Progenitor cell of endocrine pancreas (in vitro differentiated cells): ENCODE results near the gene ITIH3. TPM values are rescaled to one million over a fixed set of nuclear protein-coding genes. Genes with fewer than 3 reads are reported as not detected.
A peak's percentile ranks its signal among the peaks of the same experiment; 100 is the strongest.

Source experiments
- DNase-seq: peaks from one replicate; pipeline ENCODE4 v3.0.0; 2021; ENCODE audit warnings: low spot score; ENCODE audit not compliant: unreplicated experiment
- H3K27ac Mint-ChIP-seq: 2 replicates; pipeline ENCODE4 v1.8.0; 2021; ENCODE audit warnings: mild to moderate bottlenecking, moderate library complexity, mixed read lengths
- H3K27me3 Mint-ChIP-seq: 2 replicates; pipeline ENCODE4 v1.8.0; 2021; ENCODE audit warnings: mixed read lengths
- H3K36me3 Mint-ChIP-seq: 2 replicates; pipeline ENCODE4 v1.8.0; 2022; ENCODE audit warnings: mixed read lengths; ENCODE audit not compliant: insufficient read depth
- H3K4me1 Mint-ChIP-seq: 2 replicates; pipeline ENCODE4 v1.8.0; 2021; ENCODE audit warnings: low read depth, mixed read lengths
- H3K4me3 Mint-ChIP-seq: 2 replicates; pipeline ENCODE4 v1.8.0; 2021; ENCODE audit warnings: low read depth, mild to moderate bottlenecking, moderate library complexity, mixed read lengths
- H3K9me3 Mint-ChIP-seq: 2 replicates; pipeline ENCODE4 v1.8.0; 2021; ENCODE audit warnings: low read depth, mixed read lengths
- CTCF ChIP-seq: fragments of 200-600 bp; sonication (generic); IDR thresholded peaks from one replicate; pipeline ENCODE4 v1.5.0; 2021; ENCODE audit warnings: antibody characterized with exemption, mild to moderate bottlenecking; ENCODE audit not compliant: unreplicated experiment
- total RNA-seq: library from RNA; stranded (reverse); gene quantifications from 2 replicates; pipeline ENCODE4 v1.2.1, GENCODE V29; 2021

ITIH3 gene
- total RNA-seq, 1 donor from 2014 or later = 1.2 TPM

GRCh38 chr3:52848617-52849016 is 54.0 kb downstream of the ITIH3 start:
- Mint-ChIP-seq H3K4me3 (no peak overlapping the region), H3K9me3 (no peaks in the 10 kb centered on the region), H3K4me1 (peaks cover 1% of the 10 kb centered on the region), H3K36me3 (no peaks in the 10 kb centered on the region), H3K27ac (no peak overlapping the region), H3K27me3 (no peaks in the 10 kb centered on the region)
- DNase-seq = no peak
- no peak for TF ChIP-seq CTCF

DNA sequence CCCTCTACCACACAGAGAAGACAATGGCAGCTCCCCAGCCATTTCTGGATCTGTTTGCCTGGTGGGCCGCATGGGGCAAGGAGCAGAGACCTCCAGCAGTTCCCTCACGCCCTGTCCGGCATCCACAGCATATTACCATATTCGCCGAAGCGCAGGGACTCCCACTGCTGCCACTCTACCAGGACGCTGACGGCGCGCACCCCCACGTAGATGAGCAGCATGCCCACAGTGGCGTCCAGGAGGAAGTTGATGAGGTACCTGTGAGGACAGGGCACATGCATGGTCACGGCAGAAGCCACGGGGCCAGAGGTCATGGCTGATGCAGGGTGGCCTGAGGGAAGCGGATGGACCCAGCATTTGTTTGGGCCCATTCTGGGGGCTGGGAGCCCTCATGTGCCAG is 55.1 kb downstream of the ITIH3 start:
- TF ChIP-seq CTCF = no peak
- Mint-ChIP-seq H3K27me3 (no peaks in the 10 kb centered on the region), H3K36me3 (no peaks in the 10 kb centered on the region), H3K9me3 (no peaks in the 10 kb centered on the region), H3K4me1 (no peaks in the 10 kb centered on the region), H3K27ac (no peak overlapping the region), H3K4me3 (no peak overlapping the region)
- DNase-seq = no peak

GRCh38 chr3:52851348-52851747 is 56.8 kb downstream of the ITIH3 start:
- no peaks in the 10 kb centered on the region for H3K9me3 Mint-ChIP-seq
- no peak overlapping the region for H3K4me3 Mint-ChIP-seq
- no peaks in the 10 kb centered on the region for H3K36me3 Mint-ChIP-seq
- TF ChIP-seq CTCF = peak; percentile 71
- no peaks in the 10 kb centered on the region for H3K4me1 Mint-ChIP-seq
- H3K27ac Mint-ChIP-seq = no peak overlapping the region
- DNase-seq = peak; percentile 33
- H3K27me3 Mint-ChIP-seq = no peaks in the 10 kb centered on the region

DNA sequence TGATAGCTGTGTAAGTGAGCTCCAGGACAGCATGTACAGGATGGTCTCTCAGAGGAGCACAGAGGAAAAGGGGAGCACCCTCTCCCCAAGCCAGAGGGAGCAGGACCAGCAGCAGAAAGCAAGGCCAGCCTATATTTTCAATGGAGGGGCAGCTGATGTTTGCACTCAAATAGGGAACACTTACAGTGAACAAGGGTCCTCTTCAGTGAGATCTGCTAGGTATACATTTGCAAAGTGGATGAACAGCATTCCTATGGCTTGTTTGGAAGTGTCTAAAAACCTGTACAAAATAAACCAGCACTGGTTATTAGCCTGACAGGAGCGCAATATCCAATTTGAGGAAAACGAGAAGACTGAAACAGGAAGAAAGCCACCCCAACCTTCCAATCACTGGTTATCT is 57.8 kb downstream of the ITIH3 start:
- no peaks in the 10 kb centered on the region for H3K9me3 Mint-ChIP-seq
- no peak overlapping the region for H3K27ac Mint-ChIP-seq

GRCh38 chr3:52854013-52854412 is 59.4 kb downstream of the ITIH3 start:
- Mint-ChIP-seq H3K4me3 (no peak overlapping the region), H3K4me1 (no peaks in the 10 kb centered on the region), H3K27ac (no peak overlapping the region), H3K27me3 (no peaks in the 10 kb centered on the region), H3K9me3 (no peaks in the 10 kb centered on the region), H3K36me3 (no peaks in the 10 kb centered on the region)
- DNase-seq = no peak
- TF ChIP-seq CTCF = no peak

More for the DNA sequence above, 57.8 kb downstream of the ITIH3 start:
- Mint-ChIP-seq H3K27me3 (no peaks in the 10 kb centered on the region), H3K36me3 (no peaks in the 10 kb centered on the region), H3K4me1 (no peaks in the 10 kb centered on the region), H3K4me3 (no peak overlapping the region)
- no peak for TF ChIP-seq CTCF
- DNase-seq = no peak
